GM19463 (cell line): ENCODE results near the gene CACNA1C.

Experiments
- ATAC-seq: cut with Tn5 transposase; IDR thresholded peaks from one replicate; pipeline ENCODE4 v1.9.1; 2021; ENCODE audit warnings: mild to moderate bottlenecking, moderate library complexity; ENCODE audit not compliant: unreplicated experiment

The CACNA1C gene

GRCh38 chr12:2435511-2435910, 382.7 kb downstream of the CACNA1C start:
- no peak for ATAC-seq

GRCh38 chr12:2439332-2440100, 386.7 kb downstream of the CACNA1C start:
- ATAC-seq: no peak

GRCh38 chr12:2443776-2444175, 391.0 kb downstream of the CACNA1C start:
- no peak for ATAC-seq

- ATAC-seq: no peak
Measured at GRCh38 chr12:2445968-2446367, 393.2 kb downstream of the CACNA1C start.

GRCh38 chr12:2447861-2448260, 395.1 kb downstream of the CACNA1C start:
- no peak for ATAC-seq

GRCh38 chr12:2449586-2449985, 396.8 kb downstream of the CACNA1C start:
- no peak for ATAC-seq

- no peak for ATAC-seq
Measured at GRCh38 chr12:2450553-2450952, 397.8 kb downstream of the CACNA1C start.

GRCh38 chr12:2451025-2451424, 398.2 kb downstream of the CACNA1C start:
- no peak for ATAC-seq

GRCh38 chr12:2451497-2451896, 398.7 kb downstream of the CACNA1C start:
- no peak for ATAC-seq

GRCh38 chr12:2453076-2453760, 400.4 kb downstream of the CACNA1C start:
- ATAC-seq: no peak

- ATAC-seq: no peak
Measured at GRCh38 chr12:2453761-2454090, 400.9 kb downstream of the CACNA1C start.

- ATAC-seq: no peak
Measured at GRCh38 chr12:2454601-2455177, 401.9 kb downstream of the CACNA1C start.

GRCh38 chr12:2455410-2455809, 402.6 kb downstream of the CACNA1C start:
- no peak for ATAC-seq

GRCh38 chr12:2456122-2456812, 403.5 kb downstream of the CACNA1C start:
- no peak for ATAC-seq

GRCh38 chr12:2456813-2457186, 404.0 kb downstream of the CACNA1C start:
- ATAC-seq: no peak

- ATAC-seq: no peak
Measured at GRCh38 chr12:2457215-2457932, 404.6 kb downstream of the CACNA1C start.

GRCh38 chr12:2457933-2458414, 405.2 kb downstream of the CACNA1C start:
- no peak for ATAC-seq

GRCh38 chr12:2460051-2460670, 407.4 kb downstream of the CACNA1C start:
- ATAC-seq: no peak

GRCh38 chr12:2461046-2461445, 408.3 kb downstream of the CACNA1C start:
- ATAC-seq: no peak

- ATAC-seq: no peak
Measured at GRCh38 chr12:2461645-2462044, 408.9 kb downstream of the CACNA1C start.
